HG02623 (cell line): Measurements from ENCODE around the gene TSPO2.

ENCODE experiments used
- ATAC-seq: cut with Tn5 transposase; IDR thresholded peaks from one replicate; pipeline ENCODE4 v1.9.1; 2021; ENCODE audit warnings: moderate library complexity; ENCODE audit not compliant: unreplicated experiment

TSPO2 gene

GRCh38 chr6:41049955-41050354 is 7.7 kb downstream of the TSPO2 start:
- ATAC-seq = no peak

GRCh38 chr6:41050536-41050935 is 8.3 kb downstream of the TSPO2 start:
- ATAC-seq = no peak

GRCh38 chr6:41051873-41052272 is 9.6 kb downstream of the TSPO2 start:
- no peak for ATAC-seq

- ATAC-seq = no peak
Observed at GRCh38 chr6:41053041-41053440, 10.8 kb downstream of the TSPO2 start, which contains the start of gene APOBEC2. Gene APOBEC2 (plus strand): TSS chr6:41053202. CDS start chr6:41053348, 146 bp downstream.

- ATAC-seq = no peak
Observed at GRCh38 chr6:41054511-41054910, 12.2 kb downstream of the TSPO2 start.

DNA sequence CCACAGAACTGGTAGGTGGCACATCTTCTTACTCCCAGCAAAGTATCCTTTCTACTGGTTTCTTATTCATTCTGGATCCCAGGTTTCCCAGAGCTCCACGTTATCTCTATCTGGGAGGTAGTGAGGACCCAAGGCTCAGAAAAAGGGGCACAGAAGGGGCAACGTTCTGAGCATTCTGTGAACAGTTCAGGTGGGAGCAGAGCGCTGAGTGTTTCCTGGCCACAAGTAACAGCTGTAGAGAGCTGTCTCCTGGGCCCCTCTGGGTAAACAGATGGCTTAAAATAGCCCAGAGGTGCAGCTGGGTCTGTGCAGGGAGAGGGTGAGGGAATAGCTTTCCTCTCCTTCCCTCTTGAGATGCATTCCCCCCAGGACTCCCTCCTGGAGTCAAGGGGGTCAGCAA is 12.9 kb downstream of the TSPO2 start:
- ATAC-seq = no peak

DNA sequence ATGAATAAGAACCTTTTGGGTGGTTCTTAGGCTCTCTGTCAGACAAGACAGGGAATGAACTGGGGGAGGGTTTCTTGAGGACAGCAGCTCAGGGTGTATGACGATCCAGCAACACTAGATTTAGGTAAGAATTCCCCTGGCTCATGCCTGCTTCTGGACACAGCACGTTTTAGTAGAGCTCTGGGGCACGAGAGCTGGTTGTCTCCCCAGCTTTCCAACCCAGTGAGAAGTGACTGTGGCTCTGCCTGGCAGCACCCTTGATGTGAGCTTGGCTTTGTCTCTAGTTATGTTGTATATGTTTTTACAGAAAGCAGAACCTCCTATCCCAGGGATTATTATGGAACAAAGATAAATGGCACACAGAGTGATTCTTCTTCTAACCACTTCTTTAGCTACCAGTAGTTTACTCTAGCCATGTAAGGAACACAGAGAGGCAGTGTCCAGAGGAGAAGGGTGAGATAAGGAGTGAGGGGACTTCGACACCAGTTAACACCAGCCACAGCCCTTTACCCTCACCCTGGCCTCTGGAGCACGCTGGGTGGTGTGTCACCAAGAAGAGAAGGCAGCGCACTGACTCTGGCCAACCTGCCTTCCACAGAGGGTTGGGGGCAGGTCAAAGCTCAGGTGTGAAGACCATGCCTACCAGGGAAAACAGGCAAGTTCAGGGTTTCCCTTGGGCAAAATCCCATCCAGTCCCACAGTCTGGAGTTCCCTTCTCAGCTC is 14.7 kb downstream of the TSPO2 start:
- ATAC-seq = no peak

DNA sequence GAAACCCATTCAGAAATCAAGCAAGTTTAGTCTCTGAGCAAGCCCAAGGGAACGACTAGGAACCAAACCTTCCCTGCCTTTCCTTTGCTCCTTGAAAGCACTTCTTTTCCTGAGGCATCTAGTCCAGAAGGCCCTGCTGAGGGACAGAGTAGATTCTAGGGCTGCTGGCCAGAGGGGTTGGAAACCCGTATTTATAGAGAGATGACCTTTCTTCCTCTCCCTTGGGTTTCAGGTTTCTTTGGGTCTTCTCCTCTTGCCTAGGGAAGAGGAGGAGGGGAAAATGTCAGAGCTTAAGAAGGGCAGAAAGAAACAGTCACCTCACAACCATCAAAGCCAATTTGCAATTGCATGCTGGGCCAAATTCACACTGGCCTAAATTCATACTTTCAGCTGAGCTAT is 16.5 kb downstream of the TSPO2 start:
- ATAC-seq = no peak

GRCh38 chr6:41059556-41059955 is 17.3 kb downstream of the TSPO2 start:
- ATAC-seq = no peak

DNA sequence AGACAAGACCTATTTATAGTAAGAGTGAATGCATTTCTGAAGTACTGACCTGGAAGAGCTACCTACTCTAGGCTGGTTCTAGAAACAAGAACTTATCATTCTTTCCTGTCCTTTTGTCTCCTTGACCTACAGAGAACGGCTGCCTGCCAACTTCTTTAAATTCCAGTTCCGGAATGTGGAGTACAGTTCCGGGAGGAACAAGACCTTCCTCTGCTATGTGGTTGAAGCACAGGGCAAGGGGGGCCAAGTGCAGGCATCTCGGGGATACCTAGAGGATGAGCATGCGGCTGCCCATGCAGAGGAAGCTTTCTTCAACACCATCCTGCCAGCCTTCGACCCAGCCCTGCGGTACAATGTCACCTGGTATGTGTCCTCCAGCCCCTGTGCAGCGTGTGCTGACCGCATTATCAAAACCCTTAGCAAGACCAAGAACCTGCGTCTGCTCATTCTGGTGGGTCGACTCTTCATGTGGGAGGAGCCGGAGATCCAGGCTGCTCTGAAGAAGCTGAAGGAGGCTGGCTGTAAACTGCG is 19.0 kb downstream of the TSPO2 start:
- ATAC-seq = no peak

GRCh38 chr6:41062056-41062455 is 19.8 kb downstream of the TSPO2 start:
- no peak for ATAC-seq

GRCh38 chr6:41063884-41064285 is 21.6 kb downstream of the TSPO2 start:
- ATAC-seq = no peak

GRCh38 chr6:41064841-41065240 is 22.6 kb downstream of the TSPO2 start:
- no peak for ATAC-seq

GRCh38 chr6:41065550-41066026 is 23.3 kb downstream of the TSPO2 start:
- ATAC-seq = no peak

GRCh38 chr6:41066867-41067304 is 24.6 kb downstream of the TSPO2 start:
- no peak for ATAC-seq

GRCh38 chr6:41071501-41071922 is 29.2 kb downstream of the TSPO2 start:
- ATAC-seq = peak; percentile 21

GRCh38 chr6:41071923-41072835 is 29.9 kb downstream of the TSPO2 start, which contains the start of gene OARD1:
Gene OARD1 (minus strand): TSS chr6:41072356. CDS start chr6:41071634, 722 bp downstream.
- ATAC-seq = peak; percentile 59

GRCh38 chr6:41072836-41073202 is 30.6 kb downstream of the TSPO2 start, which contains the start of gene NFYA:
Gene NFYA (plus strand): TSS chr6:41072974. CDS start chr6:41079090, 6,116 bp downstream.
- ATAC-seq = peak; percentile 46

GRCh38 chr6:41073203-41073967 is 31.1 kb downstream of the TSPO2 start:
- peak; percentile 27 for ATAC-seq

- no peak for ATAC-seq
Observed at GRCh38 chr6:41073968-41074691, 31.9 kb downstream of the TSPO2 start.
